Measurements from ENCODE around the gene NLRP8. TPM values are rescaled to one million over a fixed set of nuclear protein-coding genes. Genes with fewer than 3 reads are reported as not detected.

The NLRP8 gene
- total and polyA plus RNA-seq, 4 donors, result not detected

GRCh38 chr19:55931936-55932386 lies 15.7 kb upstream of the NLRP8 start, which contains the start of gene NLRP13:
Gene NLRP13, minus strand, starts transcription at chr19:55932336. Its CDS starts 25 bp downstream, at chr19:55932311.
- WGBS, result 83% methylated on average over 8 of the region's 8 CpGs
- H3K36me3 ChIP-seq (ENCODE audit: control insufficient read depth in 4 of 4, insufficient read depth in 3 of 4, low read depth in 1 of 4, low read length in 3 of 4), result no peaks in the 10 kb centered on the region
- no peak within 1 kb of the TSS for H3K27ac ChIP-seq (ENCODE audit: low read depth in 1 of 2, low read length in 2 of 2)
- no peak within 1 kb of the TSS for H3K4me3 ChIP-seq (ENCODE audit: low read depth in 1 of 3, low read length in 3 of 3)
- no peaks in the 10 kb centered on the region for H3K27me3 ChIP-seq (ENCODE audit: control insufficient read depth in 4 of 4, insufficient read depth in 4 of 4, low read length in 3 of 4)
- no peak for DNase-seq (ENCODE audit: low spot score)
- no peak within 1 kb of the TSS for H3K9ac ChIP-seq (ENCODE audit: low read depth in 1 of 2, low read length in 2 of 2)
- no peaks in the 10 kb centered on the region for H3K4me1 ChIP-seq (ENCODE audit: control insufficient read depth in 4 of 4, insufficient read depth in 4 of 4, low read length in 3 of 4)
- TF ChIP-seq, protein P1, sequence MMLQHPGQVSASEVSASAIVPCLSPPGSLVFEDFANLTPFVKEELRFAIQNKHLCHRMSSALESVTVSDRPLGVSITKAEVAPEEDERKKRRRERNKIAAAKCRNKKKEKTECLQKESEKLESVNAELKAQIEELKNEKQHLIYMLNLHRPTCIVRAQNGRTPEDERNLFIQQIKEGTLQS (IDR thresholded peaks at IDR 0.05), result no peak
- no peak for TF ChIP-seq YY1 (IDR thresholded peaks at IDR 0.05)
- TF ChIP-seq GABPA (IDR thresholded peaks at IDR 0.05 in 1 of 2, conservative IDR thresholded peaks at IDR 0.05 in 1 of 2), result no peak
- no peak for TF ChIP-seq HNF4G (IDR thresholded peaks at IDR 0.05)
- no peak for TF ChIP-seq NR2F2 (IDR thresholded peaks at IDR 0.05)
- TF ChIP-seq JUND (IDR thresholded peaks at IDR 0.05), result no peak
- TF ChIP-seq, protein P2, sequence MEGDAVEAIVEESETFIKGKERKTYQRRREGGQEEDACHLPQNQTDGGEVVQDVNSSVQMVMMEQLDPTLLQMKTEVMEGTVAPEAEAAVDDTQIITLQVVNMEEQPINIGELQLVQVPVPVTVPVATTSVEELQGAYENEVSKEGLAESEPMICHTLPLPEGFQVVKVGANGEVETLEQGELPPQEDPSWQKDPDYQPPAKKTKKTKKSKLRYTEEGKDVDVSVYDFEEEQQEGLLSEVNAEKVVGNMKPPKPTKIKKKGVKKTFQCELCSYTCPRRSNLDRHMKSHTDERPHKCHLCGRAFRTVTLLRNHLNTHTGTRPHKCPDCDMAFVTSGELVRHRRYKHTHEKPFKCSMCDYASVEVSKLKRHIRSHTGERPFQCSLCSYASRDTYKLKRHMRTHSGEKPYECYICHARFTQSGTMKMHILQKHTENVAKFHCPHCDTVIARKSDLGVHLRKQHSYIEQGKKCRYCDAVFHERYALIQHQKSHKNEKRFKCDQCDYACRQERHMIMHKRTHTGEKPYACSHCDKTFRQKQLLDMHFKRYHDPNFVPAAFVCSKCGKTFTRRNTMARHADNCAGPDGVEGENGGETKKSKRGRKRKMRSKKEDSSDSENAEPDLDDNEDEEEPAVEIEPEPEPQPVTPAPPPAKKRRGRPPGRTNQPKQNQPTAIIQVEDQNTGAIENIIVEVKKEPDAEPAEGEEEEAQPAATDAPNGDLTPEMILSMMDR (IDR thresholded peaks at IDR 0.05; ENCODE audit: low read depth, low read length, missing input control), result no peak
- no peak for TF ChIP-seq SP1 (IDR thresholded peaks at IDR 0.05)
- no peak for TF ChIP-seq EGR1 (IDR thresholded peaks at IDR 0.05; ENCODE audit: low read depth in 2 of 2)
- TF ChIP-seq, protein P3, sequence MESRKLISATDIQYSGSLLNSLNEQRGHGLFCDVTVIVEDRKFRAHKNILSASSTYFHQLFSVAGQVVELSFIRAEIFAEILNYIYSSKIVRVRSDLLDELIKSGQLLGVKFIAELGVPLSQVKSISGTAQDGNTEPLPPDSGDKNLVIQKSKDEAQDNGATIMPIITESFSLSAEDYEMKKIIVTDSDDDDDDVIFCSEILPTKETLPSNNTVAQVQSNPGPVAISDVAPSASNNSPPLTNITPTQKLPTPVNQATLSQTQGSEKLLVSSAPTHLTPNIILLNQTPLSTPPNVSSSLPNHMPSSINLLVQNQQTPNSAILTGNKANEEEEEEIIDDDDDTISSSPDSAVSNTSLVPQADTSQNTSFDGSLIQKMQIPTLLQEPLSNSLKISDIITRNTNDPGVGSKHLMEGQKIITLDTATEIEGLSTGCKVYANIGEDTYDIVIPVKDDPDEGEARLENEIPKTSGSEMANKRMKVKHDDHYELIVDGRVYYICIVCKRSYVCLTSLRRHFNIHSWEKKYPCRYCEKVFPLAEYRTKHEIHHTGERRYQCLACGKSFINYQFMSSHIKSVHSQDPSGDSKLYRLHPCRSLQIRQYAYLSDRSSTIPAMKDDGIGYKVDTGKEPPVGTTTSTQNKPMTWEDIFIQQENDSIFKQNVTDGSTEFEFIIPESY (IDR thresholded peaks at IDR 0.05), result no peak
- peaks cover 2 to 4% (median 3%) of the 10 kb centered on the region in 4 donors for H3K9me3 ChIP-seq (ENCODE audit: control insufficient read depth in 4 of 4, low read length in 3 of 4)

DNA sequence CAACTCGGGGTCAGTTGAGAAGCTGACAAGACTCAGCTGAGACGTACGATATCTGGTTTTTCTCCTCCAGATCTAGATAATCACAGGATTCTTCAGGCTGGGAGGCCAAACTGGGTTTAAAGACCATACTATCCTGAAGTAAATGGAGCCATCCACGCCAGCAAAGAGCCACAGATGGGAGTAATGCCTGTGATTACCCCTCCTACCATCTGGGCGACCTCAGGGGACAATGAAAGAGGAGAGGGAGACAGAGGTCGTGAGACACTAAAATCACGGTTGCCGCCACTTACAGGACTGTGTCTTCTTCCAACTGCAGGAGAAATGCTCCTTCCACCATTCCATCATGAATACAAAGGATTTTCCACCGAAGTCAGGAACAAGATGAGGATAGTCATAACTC lies 12.4 kb upstream of the NLRP8 start:
- Histone ChIP-seq H3K4me3 (ENCODE audit: low read depth in 1 of 3, low read length in 3 of 3) (no peak overlapping the region), H3K9me3 (ENCODE audit: control insufficient read depth in 4 of 4, low read length in 3 of 4) (peaks cover 2 to 8% (median 6%) of the 10 kb centered on the region in 4 donors), H3K27ac (ENCODE audit: low read depth in 1 of 2, low read length in 2 of 2) (no peak overlapping the region), H3K9ac (ENCODE audit: low read depth in 1 of 2, low read length in 2 of 2) (no peak overlapping the region), H3K36me3 (ENCODE audit: control insufficient read depth in 4 of 4, insufficient read depth in 3 of 4, low read depth in 1 of 4, low read length in 3 of 4) (no peaks in the 10 kb centered on the region), H3K4me1 (ENCODE audit: control insufficient read depth in 4 of 4, insufficient read depth in 4 of 4, low read length in 3 of 4) (no peaks in the 10 kb centered on the region), H3K27me3 (ENCODE audit: control insufficient read depth in 4 of 4, insufficient read depth in 4 of 4, low read length in 3 of 4) (peaks cover 0 to 2% (median 0%) of the 10 kb centered on the region in 4 donors)
- no peak for DNase-seq (ENCODE audit: low spot score)
- WGBS, result 69% methylated on average over 9 of the region's 9 CpGs
- TF ChIP-seq JUND (IDR thresholded peaks at IDR 0.05) (no peak), RXRA (IDR thresholded peaks at IDR 0.05) (no peak), EGR1 (IDR thresholded peaks at IDR 0.05; ENCODE audit: low read depth in 2 of 2) (no peak), MAX (IDR thresholded peaks at IDR 0.05) (no peak), FOXA1 (IDR thresholded peaks at IDR 0.05) (no peak), GABPA (IDR thresholded peaks at IDR 0.05 in 1 of 2, conservative IDR thresholded peaks at IDR 0.05 in 1 of 2) (no peak), HNF4G (IDR thresholded peaks at IDR 0.05) (no peak), TAF1 (conservative IDR thresholded peaks at IDR 0.05) (no peak), RAD21 (IDR thresholded peaks at IDR 0.05) (no peak)
- TF ChIP-seq, protein P2 (IDR thresholded peaks at IDR 0.05; ENCODE audit: low read depth, low read length, missing input control), result no peak
- TF ChIP-seq, protein P1 (IDR thresholded peaks at IDR 0.05), result no peak
- TF ChIP-seq, protein P4, sequence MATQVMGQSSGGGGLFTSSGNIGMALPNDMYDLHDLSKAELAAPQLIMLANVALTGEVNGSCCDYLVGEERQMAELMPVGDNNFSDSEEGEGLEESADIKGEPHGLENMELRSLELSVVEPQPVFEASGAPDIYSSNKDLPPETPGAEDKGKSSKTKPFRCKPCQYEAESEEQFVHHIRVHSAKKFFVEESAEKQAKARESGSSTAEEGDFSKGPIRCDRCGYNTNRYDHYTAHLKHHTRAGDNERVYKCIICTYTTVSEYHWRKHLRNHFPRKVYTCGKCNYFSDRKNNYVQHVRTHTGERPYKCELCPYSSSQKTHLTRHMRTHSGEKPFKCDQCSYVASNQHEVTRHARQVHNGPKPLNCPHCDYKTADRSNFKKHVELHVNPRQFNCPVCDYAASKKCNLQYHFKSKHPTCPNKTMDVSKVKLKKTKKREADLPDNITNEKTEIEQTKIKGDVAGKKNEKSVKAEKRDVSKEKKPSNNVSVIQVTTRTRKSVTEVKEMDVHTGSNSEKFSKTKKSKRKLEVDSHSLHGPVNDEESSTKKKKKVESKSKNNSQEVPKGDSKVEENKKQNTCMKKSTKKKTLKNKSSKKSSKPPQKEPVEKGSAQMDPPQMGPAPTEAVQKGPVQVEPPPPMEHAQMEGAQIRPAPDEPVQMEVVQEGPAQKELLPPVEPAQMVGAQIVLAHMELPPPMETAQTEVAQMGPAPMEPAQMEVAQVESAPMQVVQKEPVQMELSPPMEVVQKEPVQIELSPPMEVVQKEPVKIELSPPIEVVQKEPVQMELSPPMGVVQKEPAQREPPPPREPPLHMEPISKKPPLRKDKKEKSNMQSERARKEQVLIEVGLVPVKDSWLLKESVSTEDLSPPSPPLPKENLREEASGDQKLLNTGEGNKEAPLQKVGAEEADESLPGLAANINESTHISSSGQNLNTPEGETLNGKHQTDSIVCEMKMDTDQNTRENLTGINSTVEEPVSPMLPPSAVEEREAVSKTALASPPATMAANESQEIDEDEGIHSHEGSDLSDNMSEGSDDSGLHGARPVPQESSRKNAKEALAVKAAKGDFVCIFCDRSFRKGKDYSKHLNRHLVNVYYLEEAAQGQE (IDR thresholded peaks at IDR 0.05), result no peak
- TF ChIP-seq, protein P3 (IDR thresholded peaks at IDR 0.05), result no peak
